HepG2 (cell line): ENCODE data around the gene RSKR. TPM values are rescaled to one million over a fixed set of nuclear protein-coding genes. Genes with fewer than 3 reads are reported as not detected.

Source experiments
- AKNA ChIP-seq: sonication (generic); formaldehyde crosslinking; IDR thresholded peaks from 2 replicates; pipeline ENCODE4 v1.4.0; 2020; ENCODE audit warnings: missing genetic modification reagents, borderline replicate concordance
- CENPBD1 ChIP-seq: sonication (generic); formaldehyde crosslinking; IDR thresholded peaks from 2 replicates; pipeline ENCODE4 v1.8.0; 2022; ENCODE audit warnings: missing genetic modification reagents, low read depth, mild to moderate bottlenecking, borderline replicate concordance
- GABPB1 ChIP-seq: IDR thresholded peaks from 2 replicates; pipeline ENCODE4 v1.6.1; 2016; ENCODE audit warnings: mild to moderate bottlenecking, missing genetic modification reagents, moderate library complexity, missing compliant biosample characterization
- KLF13 ChIP-seq: sonication (generic); formaldehyde crosslinking; IDR thresholded peaks from 2 replicates; pipeline ENCODE4 v1.4.0; 2020; ENCODE audit warnings: mild to moderate bottlenecking, missing genetic modification reagents
- KLF15 ChIP-seq: sonication (generic); formaldehyde crosslinking; IDR thresholded peaks from 2 replicates; pipeline ENCODE4 v1.8.1; 2023; ENCODE audit warnings: borderline replicate concordance, mild to moderate bottlenecking, inconsistent platforms, missing genetic modification reagents, mixed read lengths
- KLF16 ChIP-seq, 2 experiments: sonication (generic) in 1 of 2; formaldehyde crosslinking in 1 of 2; IDR thresholded peaks; 2 replicates each; pipeline versions ENCODE4 v1.6.1 to v1.8.0; 2016 to 2023; ENCODE audit warnings: missing genetic modification reagents in 2 of 2, missing compliant biosample characterization in 1 of 2
- ONECUT2 ChIP-seq: sonication (generic); formaldehyde crosslinking; IDR thresholded peaks from 2 replicates; pipeline ENCODE4 v1.4.0; 2020; ENCODE audit warnings: missing genetic modification reagents
- REL ChIP-seq: sonication (generic); formaldehyde crosslinking; conservative IDR thresholded peaks from 2 replicates; pipeline ENCODE4 v1.8.0; 2022; ENCODE audit warnings: mild to moderate bottlenecking, missing genetic modification reagents, moderate library complexity
- SETDB1 ChIP-seq: sonication (generic); formaldehyde crosslinking; IDR thresholded peaks from 2 replicates; pipeline ENCODE4 v1.5.1; 2020; ENCODE audit warnings: missing genetic modification reagents, mild to moderate bottlenecking, borderline replicate concordance
- SMC3 ChIP-seq: IDR thresholded peaks from 2 replicates; pipeline ENCODE4 v1.6.1; 2011; ENCODE audit warnings: low read length, improper control_type of control experiment
- SSRP1 ChIP-seq: IDR thresholded peaks from 2 replicates; pipeline ENCODE4 v1.6.1; 2016; ENCODE audit warnings: control low read depth
- THAP7 ChIP-seq: sonication (generic); formaldehyde crosslinking; IDR thresholded peaks from 2 replicates; pipeline ENCODE4 v1.8.1; 2023; ENCODE audit warnings: mild to moderate bottlenecking, missing genetic modification reagents
- ZNF501 ChIP-seq: sonication (generic); formaldehyde crosslinking; IDR thresholded peaks from 2 replicates; pipeline ENCODE4 v1.5.1; 2020; ENCODE audit warnings: mild to moderate bottlenecking, moderate library complexity, missing genetic modification reagents
- ZNF609 ChIP-seq: sonication (generic); formaldehyde crosslinking; IDR thresholded peaks from 2 replicates; pipeline ENCODE4 v1.4.0; 2020; ENCODE audit warnings: mild to moderate bottlenecking, missing genetic modification reagents, borderline replicate concordance
- ZNF737 ChIP-seq: sonication (generic); formaldehyde crosslinking; IDR thresholded peaks from 2 replicates; pipeline ENCODE4 v1.5.0; 2020; ENCODE audit warnings: missing genetic modification reagents, mild to moderate bottlenecking, borderline replicate concordance
- ZNF792 ChIP-seq: IDR thresholded peaks from 2 replicates; pipeline ENCODE4 v1.6.1; 2016
- ZSCAN12 ChIP-seq: sonication (generic); formaldehyde crosslinking; IDR thresholded peaks from 2 replicates; pipeline ENCODE4 v1.9.0; 2021; ENCODE audit warnings: mild to moderate bottlenecking, missing genetic modification reagents
- ZSCAN25 ChIP-seq: sonication (generic); formaldehyde crosslinking; IDR thresholded peaks from 2 replicates; pipeline ENCODE4 v1.8.0; 2022; ENCODE audit warnings: mild to moderate bottlenecking, missing genetic modification reagents
- polyA plus RNA-seq, 8 experiments: library from polyadenylated mRNA; depleted of rRNA in 3 of 8; stranded (reverse) in 7 of 8; unstranded in 1 of 8; fragments of >200 nt; fragmentation: Illumina TruSeq in 4 of 8; extraction: Trizol in 4 of 8; gene quantifications; 2 replicates each; pipeline versions ENCODE4 v1.2.1 to v1.2.3, GENCODE V29; 2011 to 2016; ENCODE audit warnings: low read depth in 4 of 8, missing spikeins in 1 of 8, mixed read lengths in 1 of 8; ENCODE audit not compliant: insufficient read depth in 1 of 8
- total RNA-seq, 5 experiments: library from RNA; depleted of rRNA; stranded (reverse); fragments of >200 nt; fragmentation: Illumina TruSeq; extraction: Trizol; gene quantifications; 2 replicates each; pipeline ENCODE4 v1.2.3, GENCODE V29; 2016; ENCODE audit warnings: low read depth in 1 of 5

The RSKR gene
- total and polyA plus RNA-seq, 2 of the 13 experiments (the other 11 are each of a cell fraction or from before 2014, with no cell fraction given) = 5.0 to 10.4 TPM

- TF ChIP-seq ZSCAN25 (CRISPR knock-in tag) (no peak), KLF15 (CRISPR knock-in tag) (no peak), SETDB1 (CRISPR knock-in tag) (no peak), ZNF737 (peak; percentile 50; the same call in 1 of the 2 replicates), ZNF609 (CRISPR knock-in tag) (peak; percentile 43; the same call in 1 of the 2 replicates), ZNF792 (CRISPR knock-in tag) (peak; percentile 44; the same call in 1 of the 2 replicates), AKNA (CRISPR knock-in tag) (no peak), SSRP1 (CRISPR knock-in tag) (no peak), ZNF501 (peak; percentile 94), ONECUT2 (no peak), ZSCAN12 (no peak), SMC3 (no peak), KLF16 (CRISPR knock-in tag; IDR thresholded peaks at IDR 0.05) (0 out of 4 replicates have a peak, but pooled peaks of 1 of the 2 experiments have one; percentile 37), GABPB1 (CRISPR knock-in tag) (peak; percentile 99), THAP7 (CRISPR knock-in tag) (no peak), CENPBD1 (CRISPR knock-in tag) (no peak), KLF13 (CRISPR knock-in tag) (no peak), REL (CRISPR knock-in tag) (peak; percentile 90)
These were observed 47.9 kb upstream of the RSKR start, which contains the start of the genes SDF2 and SUPT6H (continued) for GRCh38 chr17:28661635-28662526.
